MG63 (cell line): Measurements from ENCODE around the gene NAGS. TPM values are rescaled to one million over a fixed set of nuclear protein-coding genes. Genes with fewer than 3 reads are reported as not detected.
A peak's percentile ranks its signal among the peaks of the same experiment; 100 is the strongest.

Source experiments
- DNase-seq: peaks from one replicate; pipeline ENCODE4 v3.0.0-alpha.2; 2020
- H3K27me3 ChIP-seq: fragments of 250-450 bp; sonication (Bioruptor Pico); 2 replicates; pipeline ENCODE4 v1.5.1; 2020; ENCODE audit warnings: mild to moderate bottlenecking, moderate library complexity
- H3K36me3 ChIP-seq: fragments of 250-450 bp; sonication (Bioruptor Pico); 2 replicates; pipeline ENCODE4 v1.5.1; 2020; ENCODE audit warnings: mild to moderate bottlenecking, moderate library complexity
- H3K4me3 ChIP-seq: fragments of 250-450 bp; sonication (Bioruptor Pico); 2 replicates; pipeline ENCODE4 v1.5.1; 2020; ENCODE audit warnings: mild to moderate bottlenecking, moderate library complexity
- H3K9me3 ChIP-seq: fragments of 250-450 bp; sonication (Bioruptor Pico); 2 replicates; pipeline ENCODE4 v1.5.1; 2020; ENCODE audit warnings: mild to moderate bottlenecking, moderate library complexity
- total RNA-seq: library from RNA; depleted of rRNA; stranded (reverse); fragments of >200 nt; shearing (Covaris generic); gene quantifications from 2 replicates; pipeline ENCODE4 v1.2.3, GENCODE V29; 2014; ENCODE audit warnings: low replicate concordance

The NAGS gene
- total RNA-seq, 1 experiment from 2014 or later = 1.4 TPM

- Histone ChIP-seq H3K9me3 (no peaks in the 10 kb centered on the region), H3K4me3 (no peak overlapping the region), H3K27me3 (no peaks in the 10 kb centered on the region), H3K36me3 (no peaks in the 10 kb centered on the region)
- DNase-seq = no peak
These were observed 3.5 kb upstream of the NAGS start for GRCh38 chr17:44000871-44001460.

- no peaks in the 10 kb centered on the region for H3K9me3 ChIP-seq
- H3K4me3 ChIP-seq = no peak overlapping the region
- H3K27me3 ChIP-seq = no peaks in the 10 kb centered on the region
- H3K36me3 ChIP-seq = no peaks in the 10 kb centered on the region
- no peak for DNase-seq
These were observed 2.9 kb upstream of the NAGS start for GRCh38 chr17:44001461-44001920.

GRCh38 chr17:44002141-44002848 is 2.1 kb upstream of the NAGS start:
- Histone ChIP-seq H3K9me3 (no peaks in the 10 kb centered on the region), H3K36me3 (no peaks in the 10 kb centered on the region), H3K4me3 (no peak overlapping the region), H3K27me3 (no peaks in the 10 kb centered on the region)
- DNase-seq = peak; percentile 71

- DNase-seq = no peak
- Histone ChIP-seq H3K4me3 (no peak overlapping the region), H3K9me3 (no peaks in the 10 kb centered on the region), H3K36me3 (peaks cover 5% of the 10 kb centered on the region), H3K27me3 (no peaks in the 10 kb centered on the region)
These were observed 522 bp downstream of the NAGS start for GRCh38 chr17:44004761-44005526.

GRCh38 chr17:44005527-44006271 is 1.3 kb downstream of the NAGS start:
- H3K9me3 ChIP-seq = no peaks in the 10 kb centered on the region
- H3K36me3 ChIP-seq = peaks cover 10% of the 10 kb centered on the region
- no peak overlapping the region for H3K4me3 ChIP-seq
- H3K27me3 ChIP-seq = no peaks in the 10 kb centered on the region
- DNase-seq = no peak

- no peaks in the 10 kb centered on the region for H3K9me3 ChIP-seq
- no peak for DNase-seq
- peak overlapping the region; percentile 57 for H3K4me3 ChIP-seq
- H3K36me3 ChIP-seq = peaks cover 10% of the 10 kb centered on the region
- no peaks in the 10 kb centered on the region for H3K27me3 ChIP-seq
These were observed 1.8 kb downstream of the NAGS start for GRCh38 chr17:44006272-44006597.

- Histone ChIP-seq H3K9me3 (no peaks in the 10 kb centered on the region), H3K4me3 (peak overlapping the region; percentile 57), H3K27me3 (no peaks in the 10 kb centered on the region), H3K36me3 (peaks cover 10% of the 10 kb centered on the region)
- peak; percentile 98 for DNase-seq
These were observed 2.4 kb downstream of the NAGS start for GRCh38 chr17:44006598-44007345.

- peaks cover 17% of the 10 kb centered on the region for H3K36me3 ChIP-seq
- no peaks in the 10 kb centered on the region for H3K27me3 ChIP-seq
- no peaks in the 10 kb centered on the region for H3K9me3 ChIP-seq
- peak overlapping the region; percentile 57 for H3K4me3 ChIP-seq
- peak; percentile 67 for DNase-seq
These were observed 3.2 kb downstream of the NAGS start for GRCh38 chr17:44007346-44008204.

GRCh38 chr17:44008205-44008909 is 3.9 kb downstream of the NAGS start:
- no peak for DNase-seq
- no peaks in the 10 kb centered on the region for H3K9me3 ChIP-seq
- H3K4me3 ChIP-seq = no peak overlapping the region; the same call in 1 of the 2 replicates
- H3K36me3 ChIP-seq = peaks cover 17% of the 10 kb centered on the region
- no peaks in the 10 kb centered on the region for H3K27me3 ChIP-seq

- Histone ChIP-seq H3K9me3 (no peaks in the 10 kb centered on the region), H3K4me3 (no peak overlapping the region), H3K27me3 (no peaks in the 10 kb centered on the region), H3K36me3 (peaks cover 17% of the 10 kb centered on the region)
- no peak for DNase-seq
These were observed 6.7 kb downstream of the NAGS start for GRCh38 chr17:44010966-44011647.

GRCh38 chr17:44011876-44012275 is 7.5 kb downstream of the NAGS start:
- Histone ChIP-seq H3K27me3 (no peaks in the 10 kb centered on the region), H3K4me3 (no peak overlapping the region), H3K9me3 (no peaks in the 10 kb centered on the region), H3K36me3 (peaks cover 17% of the 10 kb centered on the region)
- DNase-seq = no peak

- H3K27me3 ChIP-seq = no peaks in the 10 kb centered on the region
- no peaks in the 10 kb centered on the region for H3K9me3 ChIP-seq
- H3K4me3 ChIP-seq = no peak overlapping the region
- H3K36me3 ChIP-seq = peaks cover 17% of the 10 kb centered on the region
- no peak for DNase-seq
These were observed 8.0 kb downstream of the NAGS start for GRCh38 chr17:44012391-44012790.

- Histone ChIP-seq H3K27me3 (no peaks in the 10 kb centered on the region), H3K36me3 (peaks cover 17% of the 10 kb centered on the region), H3K4me3 (no peak overlapping the region), H3K9me3 (no peaks in the 10 kb centered on the region)
- no peak for DNase-seq
These were observed 8.5 kb downstream of the NAGS start for GRCh38 chr17:44012874-44013273.

- DNase-seq = peak; percentile 39
- peak overlapping the region; percentile 96 for H3K4me3 ChIP-seq
- no peaks in the 10 kb centered on the region for H3K27me3 ChIP-seq
- H3K9me3 ChIP-seq = no peaks in the 10 kb centered on the region
- H3K36me3 ChIP-seq = peaks cover 17% of the 10 kb centered on the region
These were observed 9.7 kb downstream of the NAGS start for GRCh38 chr17:44014133-44014436.
